B cell (primary cell): Measurements from ENCODE around the gene DTHD1.

Experiments used
- CTCF ChIP-seq: fragments of 200-600 bp; IDR thresholded peaks from one replicate; pipeline ENCODE4 v1.8.0; 2022; ENCODE audit warnings: antibody characterized with exemption, mild to moderate bottlenecking
- EZH2 ChIP-seq: IDR thresholded peaks from 2 replicates; pipeline ENCODE4 v1.6.1; 2012; ENCODE audit warnings: borderline replicate concordance, low read depth, mild to moderate bottlenecking, moderate library complexity, low read length; ENCODE audit not compliant: insufficient read depth, poor library complexity, severe bottlenecking

GRCh38 chr4:36353998-36354397, 72.6 kb downstream of the DTHD1 start:
- TF ChIP-seq CTCF (no peak), EZH2 (no peak)
